ENCODE results near the gene HSDL1. TPM values are rescaled to one million over a fixed set of nuclear protein-coding genes. Genes with fewer than 3 reads are reported as not detected.

HSDL1 gene
- total RNA-seq, 2 experiments from 2014 or later = 15.2 to 16.3 TPM

DNA sequence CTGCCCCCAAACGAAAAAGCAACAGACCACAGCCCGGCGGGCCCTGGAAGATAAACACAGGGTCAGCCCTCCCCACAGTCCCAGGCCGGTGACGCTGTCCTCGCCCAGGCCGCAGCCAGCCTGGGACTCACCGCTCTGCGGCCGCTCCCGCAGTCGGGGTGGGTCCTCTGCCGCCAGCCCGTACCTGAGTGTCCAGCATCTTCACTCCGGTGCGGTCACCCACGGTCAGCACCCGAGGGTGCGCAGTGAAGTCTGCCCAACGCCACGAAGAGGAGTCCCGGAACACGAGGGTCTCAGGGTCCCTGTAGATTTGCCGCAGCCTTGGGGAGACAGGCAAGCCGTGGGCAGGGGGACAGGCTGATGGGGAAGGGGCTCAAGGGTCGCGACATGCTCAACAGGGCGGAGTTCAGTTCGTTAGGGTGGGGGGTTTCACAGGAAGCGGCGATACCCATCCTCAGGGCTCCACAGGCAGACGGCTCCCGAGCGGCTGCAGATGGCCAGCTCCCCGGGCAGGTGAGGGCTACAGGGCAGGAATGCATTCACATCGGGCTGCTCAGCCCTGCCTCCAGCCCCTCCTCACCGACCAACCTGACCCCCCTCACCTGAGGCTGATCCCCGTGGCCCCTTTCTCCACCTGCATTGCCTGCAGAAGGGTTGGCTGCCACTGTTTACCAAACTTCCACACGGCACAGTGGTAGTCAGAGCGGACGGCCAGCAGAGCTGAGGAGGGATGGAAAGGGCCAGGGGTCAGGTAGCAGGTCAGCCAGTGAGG, 36.4 kb upstream of the HSDL1 start:
- no peak overlapping the region for H3K27ac Mint-ChIP-seq
- ChIA-PET CTCF (no interaction called here), POLR2A (interaction anchor here (0.9 kb wide), 1 partner anchor 8 kb away, joined by 3 read pairs; no protein-coding TSS in a partner anchor)
- no peak for DNase-seq
- H3K36me3 Mint-ChIP-seq (ENCODE audit: low read depth) = peaks cover 20% of the 10 kb centered on the region
- no peaks in the 10 kb centered on the region for H3K9me3 Mint-ChIP-seq
- peaks cover 20% of the 10 kb centered on the region for H3K4me1 Mint-ChIP-seq
- no peaks in the 10 kb centered on the region for H3K27me3 Mint-ChIP-seq
- no peak overlapping the region for H3K4me3 Mint-ChIP-seq

DNA sequence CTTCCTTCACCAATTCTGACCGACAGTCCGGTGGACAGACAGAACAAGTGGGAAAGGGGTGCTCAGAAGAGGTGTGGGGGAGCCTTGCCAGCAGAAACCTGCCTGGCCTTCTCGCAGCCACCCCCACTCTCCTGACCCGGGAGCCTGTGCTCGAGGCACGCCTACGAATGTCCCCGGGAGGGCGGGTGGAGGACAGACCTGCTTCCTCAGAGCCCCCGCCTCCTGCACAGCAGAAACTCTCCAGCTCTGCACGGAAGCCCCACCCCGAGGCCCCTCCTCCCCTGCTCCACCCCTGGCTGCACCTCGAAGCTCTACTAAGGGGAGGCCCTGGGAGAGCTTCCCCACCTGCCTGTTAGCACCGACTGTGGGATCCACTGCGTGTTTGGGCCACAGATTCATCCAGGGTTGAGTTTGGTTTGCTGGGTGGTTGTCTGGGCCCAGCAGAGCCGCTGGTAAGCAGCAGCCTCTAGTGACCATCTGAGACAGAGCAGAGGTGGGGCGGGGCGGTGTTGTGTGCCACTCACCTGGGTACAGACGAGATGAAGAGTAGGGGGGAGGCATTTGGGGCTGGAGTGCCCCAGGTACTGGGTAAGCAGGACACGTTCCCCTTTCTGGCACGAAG, 35.7 kb upstream of the HSDL1 start:
- H3K27ac Mint-ChIP-seq = no peak overlapping the region
- ChIA-PET CTCF (no interaction called here), POLR2A (no interaction called here)
- H3K4me1 Mint-ChIP-seq = peaks cover 13% of the 10 kb centered on the region
- peaks cover 20% of the 10 kb centered on the region for H3K36me3 Mint-ChIP-seq (ENCODE audit: low read depth)
- no peaks in the 10 kb centered on the region for H3K9me3 Mint-ChIP-seq
- no peak overlapping the region for H3K4me3 Mint-ChIP-seq
- no peaks in the 10 kb centered on the region for H3K27me3 Mint-ChIP-seq
- no peak for DNase-seq

DNA sequence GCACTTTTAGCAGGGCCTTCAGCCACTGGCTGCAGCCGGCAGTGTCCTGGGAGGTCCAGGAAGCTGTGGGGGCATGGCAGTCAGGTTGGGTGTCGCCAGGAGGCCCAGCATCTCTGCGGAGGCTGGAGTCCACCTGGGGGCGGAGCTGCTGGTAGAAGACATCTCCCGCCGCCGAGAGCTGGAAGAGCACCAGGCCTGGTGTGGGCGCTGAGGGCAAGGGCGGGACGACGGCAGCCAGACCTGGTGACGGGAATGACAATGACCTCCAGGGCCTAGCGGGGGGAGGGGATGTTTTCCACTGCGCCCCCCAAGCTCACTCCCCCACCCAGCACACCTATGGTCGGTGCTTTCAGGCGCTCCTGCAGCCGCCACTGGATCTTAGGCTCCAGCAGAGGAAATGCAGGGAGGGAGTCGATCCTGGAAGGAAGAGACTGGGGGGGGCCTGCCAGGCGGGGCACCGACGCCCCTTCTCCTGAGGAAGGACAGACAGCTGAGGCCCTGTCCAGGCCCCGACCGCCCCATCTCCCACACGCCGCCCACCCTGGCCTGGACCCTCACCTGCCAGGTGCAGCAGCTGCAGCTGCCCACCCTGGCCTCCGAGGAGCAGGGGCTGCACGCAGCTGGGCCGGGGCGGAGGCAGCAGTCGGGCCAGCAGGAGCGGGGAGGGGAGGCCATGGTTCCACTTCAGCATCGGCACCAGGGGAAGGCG, 34.8 kb upstream of the HSDL1 start:
- Mint-ChIP-seq H3K36me3 (ENCODE audit: low read depth) (peaks cover 18% of the 10 kb centered on the region), H3K4me3 (no peak overlapping the region), H3K27ac (no peak overlapping the region), H3K27me3 (peaks cover 5% of the 10 kb centered on the region), H3K4me1 (peaks cover 6% of the 10 kb centered on the region), H3K9me3 (no peaks in the 10 kb centered on the region)
- DNase-seq = no peak
- CTCF ChIA-PET = no interaction called here
- POLR2A ChIA-PET = no interaction called here

DNA sequence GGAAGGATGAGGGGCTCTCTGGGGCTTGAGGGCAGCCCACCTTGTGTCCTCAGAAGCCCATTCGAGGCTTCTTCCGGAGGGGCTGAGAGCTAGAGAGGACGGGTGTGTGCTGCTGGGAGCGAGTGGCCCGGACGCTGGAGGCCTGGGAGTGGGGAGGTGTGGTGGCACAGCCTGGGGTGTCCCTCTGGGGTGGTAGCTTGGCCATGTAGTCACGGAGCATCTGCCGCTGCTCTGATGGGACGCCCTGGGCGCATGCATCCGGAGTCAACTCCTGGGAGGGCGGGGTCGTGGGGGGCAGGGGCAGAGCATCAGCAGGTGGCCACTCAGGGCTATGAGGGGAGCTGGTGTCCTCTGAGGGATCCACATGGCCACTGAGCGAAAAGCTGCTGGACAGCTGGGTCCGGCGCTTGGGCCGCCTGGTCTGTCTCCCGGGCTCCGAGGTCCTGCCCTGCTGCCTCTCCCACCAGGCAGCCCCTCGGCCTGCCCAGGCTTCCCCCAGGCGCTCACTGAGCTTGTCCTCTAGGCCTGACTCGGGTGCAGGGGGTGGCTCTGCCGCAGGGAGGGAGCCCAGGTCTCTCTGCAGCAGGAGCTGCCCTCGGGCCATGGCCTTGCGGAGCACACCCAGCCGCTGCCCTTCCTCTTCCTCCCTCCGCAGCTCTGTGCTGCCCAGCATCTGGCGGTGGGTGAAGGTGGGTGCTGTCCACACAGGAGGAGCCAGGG, 34.1 kb upstream of the HSDL1 start:
- DNase-seq = no peak
- Mint-ChIP-seq H3K36me3 (ENCODE audit: low read depth) (peaks cover 15% of the 10 kb centered on the region), H3K9me3 (no peaks in the 10 kb centered on the region), H3K27ac (no peak overlapping the region), H3K4me3 (no peak overlapping the region), H3K4me1 (peaks cover 2% of the 10 kb centered on the region), H3K27me3 (peaks cover 9% of the 10 kb centered on the region)
- POLR2A ChIA-PET = interaction anchor here (0.6 kb wide), 1 partner anchor 10 kb away, joined by 4 read pairs; no protein-coding TSS in a partner anchor
- CTCF ChIA-PET = no interaction called here

DNA sequence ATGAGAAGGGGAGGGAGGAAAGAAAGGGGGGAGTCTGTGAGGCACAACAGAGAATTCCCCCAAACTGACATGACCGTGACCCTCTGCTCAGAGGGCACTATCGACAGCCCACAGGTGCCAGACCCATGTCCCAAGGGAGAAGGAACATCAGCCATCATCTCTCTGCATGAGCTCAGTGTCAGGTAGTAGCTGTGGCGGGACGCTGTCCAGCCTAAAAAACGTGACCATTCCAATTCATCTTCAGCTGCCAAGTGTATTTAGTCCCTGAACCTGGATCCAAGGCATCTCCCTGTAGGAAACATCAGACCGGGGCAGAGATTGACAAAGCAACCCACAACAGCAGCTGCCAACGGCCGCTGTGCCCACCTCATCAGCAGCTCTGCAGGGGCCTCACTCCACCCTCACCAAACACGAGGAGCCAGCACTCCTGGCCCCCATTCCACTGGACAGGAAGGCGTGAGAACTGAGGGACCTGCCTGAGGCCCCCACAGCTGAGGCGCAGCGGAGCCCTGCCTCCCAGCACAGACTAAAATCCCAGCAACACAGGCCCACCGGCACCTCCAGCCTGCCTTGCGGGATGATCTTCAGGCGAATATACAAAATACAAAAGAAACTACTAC, 33.3 kb upstream of the HSDL1 start:
- POLR2A ChIA-PET = interaction anchor here (1.7 kb wide), 1 partner anchor 93 kb away, joined by 4 read pairs; no protein-coding TSS in a partner anchor
- H3K4me3 Mint-ChIP-seq = no peak overlapping the region
- H3K27ac Mint-ChIP-seq = peak overlapping the region; percentile 32
- H3K9me3 Mint-ChIP-seq = no peaks in the 10 kb centered on the region
- no peak for DNase-seq
- H3K36me3 Mint-ChIP-seq (ENCODE audit: low read depth) = peaks cover 12% of the 10 kb centered on the region
- H3K4me1 Mint-ChIP-seq = peaks cover 2% of the 10 kb centered on the region
- CTCF ChIA-PET = interaction anchor here (1.3 to 1.8 kb wide), 2 partner anchors 9 to 94 kb away, joined by 4 to 7 read pairs; partner anchors contain the start of gene TAF1C
- H3K27me3 Mint-ChIP-seq = peaks cover 9% of the 10 kb centered on the region

DNA sequence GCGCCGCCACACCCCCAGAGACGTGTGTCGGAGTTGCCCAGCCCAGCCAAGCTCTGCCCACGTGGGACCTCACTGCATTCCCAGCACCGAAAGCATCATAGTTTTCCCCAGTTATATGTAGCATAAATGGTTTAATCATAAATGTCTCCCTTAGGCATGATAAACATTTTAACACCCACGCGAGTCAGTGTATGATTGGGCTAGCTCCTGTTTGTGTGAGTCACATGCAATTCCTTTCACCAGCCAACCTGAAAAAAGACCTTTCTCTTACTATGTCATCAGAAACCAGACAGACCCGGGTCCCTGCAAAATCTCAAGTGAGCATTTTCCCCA, 32.7 kb upstream of the HSDL1 start:
- Mint-ChIP-seq H3K4me1 (peaks cover 2% of the 10 kb centered on the region), H3K9me3 (no peaks in the 10 kb centered on the region), H3K27ac (peak overlapping the region; percentile 32), H3K27me3 (peaks cover 11% of the 10 kb centered on the region), H3K4me3 (no peak overlapping the region), H3K36me3 (ENCODE audit: low read depth) (peaks cover 9% of the 10 kb centered on the region)
- DNase-seq = no peak
- POLR2A ChIA-PET = interaction anchor here (1.7 kb wide), 1 partner anchor 92 kb away, joined by 4 read pairs; no protein-coding TSS in a partner anchor
- CTCF ChIA-PET = interaction anchor here (1.1 to 1.8 kb wide), 3 partner anchors 9 to 114 kb away, joined by 3 to 7 read pairs (median 4); partner anchors contain the start of gene TAF1C

DNA sequence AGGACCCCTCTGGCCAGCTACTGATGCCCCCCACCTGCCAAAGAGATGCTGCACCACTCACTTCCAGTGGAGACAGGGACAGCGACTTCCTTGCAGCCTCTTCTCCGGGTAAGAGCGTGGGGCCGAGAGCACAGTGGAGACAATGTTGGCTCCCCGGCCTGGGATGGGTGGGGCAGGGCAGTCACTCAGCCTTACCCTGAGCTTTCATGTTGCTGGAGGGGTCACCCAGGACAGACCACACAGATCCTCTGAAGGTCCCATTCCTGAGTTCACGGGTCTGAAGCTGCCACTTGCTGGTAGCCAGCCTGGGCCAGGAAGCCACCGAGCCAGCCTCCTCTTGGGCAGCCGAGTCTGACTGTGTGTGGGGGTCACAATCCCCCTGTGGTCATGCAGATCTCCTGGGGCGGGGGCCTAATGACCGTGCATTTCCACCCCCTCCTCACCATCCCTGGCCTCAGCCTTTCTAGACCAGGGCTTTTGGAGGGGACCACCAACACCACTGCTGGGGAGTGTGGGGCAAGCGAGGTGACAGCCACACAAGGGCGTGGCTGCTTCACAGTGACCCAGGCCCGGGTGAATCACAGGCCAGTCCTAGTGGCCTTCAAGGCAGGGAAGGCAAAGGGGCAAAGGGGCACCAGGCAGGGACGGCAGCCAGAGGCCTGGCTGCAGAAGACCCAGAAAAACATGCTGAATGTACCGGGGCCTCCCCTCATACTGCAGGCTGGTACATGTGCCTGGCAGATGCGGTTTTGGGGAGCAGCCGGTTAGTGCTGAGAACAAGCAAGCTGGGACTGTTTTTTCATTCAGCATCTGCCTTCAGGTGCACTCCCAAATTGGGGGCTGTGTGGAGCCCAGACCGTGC, 31.4 kb upstream of the HSDL1 start:
- Mint-ChIP-seq H3K27ac (no peak overlapping the region), H3K27me3 (peaks cover 11% of the 10 kb centered on the region), H3K36me3 (ENCODE audit: low read depth) (peaks cover 5% of the 10 kb centered on the region), H3K9me3 (no peaks in the 10 kb centered on the region), H3K4me1 (peaks cover 2% of the 10 kb centered on the region), H3K4me3 (no peak overlapping the region)
- ChIA-PET POLR2A (interaction anchor here (1.2 to 2.0 kb wide), 4 partner anchors 11 to 92 kb away, joined by 3 to 6 read pairs (median 4); partner anchors contain the start of genes DNAAF1, HSDL1 and TAF1C), CTCF (interaction anchor here (0.9 to 4.4 kb wide), 10 partner anchors 10 to 220 kb away, joined by 3 to 49 read pairs (median 5); partner anchors contain the start of genes MBTPS1 and TAF1C)
- no peak for DNase-seq

DNA sequence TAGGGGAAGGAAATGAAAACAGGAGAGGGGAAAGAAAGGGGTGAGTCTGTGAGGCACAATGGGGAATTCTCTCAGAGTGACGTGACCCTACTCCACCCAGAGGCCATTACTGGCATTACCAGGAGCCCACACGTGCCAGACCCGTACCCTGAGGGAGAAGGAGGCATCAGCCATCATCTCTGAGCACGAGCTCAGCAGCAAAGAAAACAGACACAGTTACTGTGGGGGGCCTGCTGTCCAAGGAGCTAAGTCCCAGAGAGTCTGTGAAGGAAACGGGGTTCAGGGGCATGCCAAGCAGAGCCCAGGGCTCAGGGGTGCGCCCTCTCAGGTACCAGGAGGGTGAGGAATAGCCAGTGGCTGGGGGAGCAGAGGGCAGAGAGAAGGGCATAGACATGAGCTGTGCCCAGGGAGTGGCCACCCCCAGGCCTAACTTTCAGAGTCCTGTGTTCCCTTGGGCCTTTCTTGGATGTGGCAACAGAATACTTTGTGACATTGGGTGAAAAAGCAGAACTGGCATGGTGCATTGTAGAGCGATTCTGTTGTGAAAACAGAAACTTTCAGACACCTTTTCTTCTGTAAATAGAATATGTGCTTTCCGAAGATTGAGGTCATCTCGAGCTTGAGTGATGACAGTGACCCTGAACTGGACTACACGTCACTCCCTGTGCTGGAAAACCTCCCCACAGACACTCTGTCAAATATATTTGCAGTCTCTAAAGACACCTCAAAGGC, 30.5 kb upstream of the HSDL1 start:
- ChIA-PET POLR2A (interaction anchor here (1.2 to 2.0 kb wide), 4 partner anchors 11 to 91 kb away, joined by 3 to 6 read pairs (median 4); partner anchors contain the start of genes DNAAF1, HSDL1 and TAF1C), CTCF (interaction anchor here (0.9 to 4.4 kb wide), 12 partner anchors 9 to 219 kb away, joined by 3 to 49 read pairs (median 4); partner anchors contain the start of genes MBTPS1 and TAF1C)
- peak; percentile 68 for DNase-seq
- peaks cover 2% of the 10 kb centered on the region for H3K4me1 Mint-ChIP-seq
- no peak overlapping the region for H3K4me3 Mint-ChIP-seq
- peaks cover 5% of the 10 kb centered on the region for H3K36me3 Mint-ChIP-seq (ENCODE audit: low read depth)
- H3K9me3 Mint-ChIP-seq = no peaks in the 10 kb centered on the region
- H3K27ac Mint-ChIP-seq = no peak overlapping the region
- peaks cover 11% of the 10 kb centered on the region for H3K27me3 Mint-ChIP-seq

DNA sequence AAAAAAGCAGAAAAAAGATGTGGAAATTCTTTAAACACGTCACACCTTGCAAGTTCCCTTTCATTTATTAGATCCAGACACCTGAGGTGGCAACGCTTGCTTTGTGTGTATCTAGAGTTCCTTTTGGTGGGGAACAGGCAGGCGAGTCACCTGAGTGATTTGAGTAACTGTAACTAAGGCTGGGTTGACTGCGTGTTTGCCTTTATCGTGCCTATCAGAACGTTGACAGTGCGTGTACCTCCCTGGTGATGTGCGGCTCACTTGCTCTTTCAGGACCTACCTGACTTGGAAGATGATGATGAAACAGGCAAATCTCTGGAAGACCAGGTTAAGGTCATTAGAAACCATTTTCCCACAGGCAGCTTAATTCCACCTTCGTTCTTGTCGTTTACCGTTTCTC, 29.4 kb upstream of the HSDL1 start:
- peaks cover 17% of the 10 kb centered on the region for H3K27me3 Mint-ChIP-seq
- H3K27ac Mint-ChIP-seq = no peak overlapping the region
- no peak overlapping the region for H3K4me3 Mint-ChIP-seq
- DNase-seq = no peak
- no peaks in the 10 kb centered on the region for H3K9me3 Mint-ChIP-seq
- CTCF ChIA-PET = interaction anchor here (1.0 to 4.4 kb wide), 8 partner anchors 8 to 113 kb away, joined by 3 to 49 read pairs (median 6); partner anchors contain the start of gene TAF1C
- H3K4me1 Mint-ChIP-seq = peaks cover 2% of the 10 kb centered on the region
- POLR2A ChIA-PET = interaction anchor here (2.0 kb wide), 1 partner anchor 90 kb away, joined by 5 read pairs; no protein-coding TSS in a partner anchor
- H3K36me3 Mint-ChIP-seq (ENCODE audit: low read depth) = peaks cover 5% of the 10 kb centered on the region

DNA sequence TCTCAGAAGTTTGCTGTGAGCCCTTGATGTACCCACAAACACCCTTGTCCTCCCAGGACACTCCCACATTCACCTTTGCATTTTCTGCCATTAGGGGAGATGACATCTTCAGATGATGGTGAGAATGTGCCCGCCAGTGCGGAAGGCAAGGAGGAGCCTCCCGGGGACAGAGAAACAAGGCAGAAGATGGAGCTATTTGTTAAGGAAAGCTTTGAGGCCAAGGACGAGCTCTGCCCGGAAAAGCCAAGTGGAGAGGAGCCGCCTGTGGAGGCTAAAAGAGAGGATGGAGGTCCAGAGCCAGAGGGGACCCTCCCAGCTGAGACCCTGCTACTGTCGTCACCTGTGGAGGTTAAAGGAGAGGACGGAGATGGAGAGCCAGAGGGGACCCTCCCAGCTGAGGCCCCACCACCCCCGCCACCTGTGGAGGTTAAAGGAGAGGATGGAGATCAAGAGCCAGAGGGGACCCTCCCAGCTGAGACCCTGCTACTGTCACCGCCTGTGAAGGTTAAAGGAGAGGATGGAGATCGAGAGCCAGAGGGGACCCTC, 24.9 kb upstream of the HSDL1 start:
- ChIA-PET POLR2A (no interaction called here), CTCF (interaction anchor here (0.6 to 2.3 kb wide), 4 partner anchors 17 to 85 kb away, joined by 4 to 13 read pairs (median 5); partner anchors contain the start of genes MBTPS1 and TAF1C)
- Mint-ChIP-seq H3K9me3 (no peaks in the 10 kb centered on the region), H3K27me3 (peaks cover 27% of the 10 kb centered on the region), H3K4me1 (peaks cover 5% of the 10 kb centered on the region), H3K36me3 (ENCODE audit: low read depth) (no peaks in the 10 kb centered on the region), H3K4me3 (no peak overlapping the region), H3K27ac (no peak overlapping the region)
- DNase-seq = no peak

All from activated CD4-positive, alpha-beta memory T cell treated with anti-CD3 and anti-CD28 coated beads, Interleukin-2, amount 10 ng/mL, durations not matched to agents 7 days and 5 days (primary cell).